CD4-positive, alpha-beta memory T cell (primary cell): ENCODE measurements around the gene CA12. TPM values are rescaled to one million over a fixed set of nuclear protein-coding genes. Genes with fewer than 3 reads are reported as not detected.

Source experiments
- CTCF ChIA-PET: fragments of 350-600 bp; sonication (Branson Sonifier 250); formaldehyde crosslinking; loops from one replicate; lab custom pipeline; 2021; ENCODE audit warnings: inconsistent platforms; ENCODE audit not compliant: partially characterized antibody; lab: Charles Lee
- POLR2A ChIA-PET: fragments of 350-600 bp; sonication (Branson Sonifier 250); formaldehyde crosslinking; loops from one replicate; lab custom pipeline; 2021; ENCODE audit not compliant: partially characterized antibody; lab: Charles Lee
- DNase-seq, 5 donors: peaks; one replicate each; pipeline versions ENCODE4 v3.0.0 to v3.0.0-alpha.2; 2020 to 2022; ENCODE audit warnings: mixed read lengths in 1 of 5
- H3K27ac ChIP-seq: one replicate; pipeline ENCODE4 v1.7.0; 2013; ENCODE audit warnings: low read depth, low read length
- H3K27me3 ChIP-seq: 2 replicates; pipeline ENCODE4 v1.7.0; 2013; ENCODE audit warnings: mild to moderate bottlenecking, low read length, moderate library complexity; ENCODE audit not compliant: insufficient read depth
- H3K36me3 ChIP-seq: 2 replicates; pipeline ENCODE4 v1.7.0; 2013; ENCODE audit warnings: mild to moderate bottlenecking, low read length, moderate library complexity; ENCODE audit not compliant: insufficient read depth
- H3K4me1 ChIP-seq: 2 replicates; pipeline ENCODE4 v1.7.0; 2013; ENCODE audit warnings: mild to moderate bottlenecking, low read length, moderate library complexity; ENCODE audit not compliant: insufficient read depth
- H3K4me3 ChIP-seq, 2 donors: one replicate each; pipeline ENCODE4 v1.7.0; 2013; ENCODE audit warnings: low read length in 2 of 2, mild to moderate bottlenecking in 1 of 2
- H3K9me3 ChIP-seq, 2 donors: one replicate each; pipeline ENCODE4 v1.7.0; 2013; ENCODE audit warnings: low read length in 2 of 2, control low read depth in 1 of 2; ENCODE audit not compliant: control insufficient read depth in 1 of 2
- H3K27ac Mint-ChIP-seq, 7 donors: one replicate each; pipeline ENCODE4 v1.8.0; 2020 to 2021; ENCODE audit warnings: mixed read lengths in 7 of 7, mild to moderate bottlenecking in 6 of 7, inconsistent platforms in 3 of 7, moderate library complexity in 3 of 7
- H3K27me3 Mint-ChIP-seq, 2 donors: one replicate each; pipeline ENCODE4 v1.8.0; 2020 to 2021; ENCODE audit warnings: mixed read lengths in 2 of 2
- H3K36me3 Mint-ChIP-seq, 2 donors: one replicate each; pipeline ENCODE4 v1.8.0; 2020 to 2021; ENCODE audit warnings: mixed read lengths in 2 of 2, inconsistent platforms in 1 of 2, mild to moderate bottlenecking in 1 of 2
- H3K4me1 Mint-ChIP-seq, 4 donors: one replicate each; pipeline ENCODE4 v1.8.0; 2020 to 2021; ENCODE audit warnings: mixed read lengths in 4 of 4, mild to moderate bottlenecking in 1 of 4
- H3K4me3 Mint-ChIP-seq, 8 donors: one replicate each; pipeline ENCODE4 v1.8.0; 2020 to 2021; ENCODE audit warnings: mixed read lengths in 8 of 8, mild to moderate bottlenecking in 7 of 8, moderate library complexity in 6 of 8, inconsistent platforms in 3 of 8
- H3K9me3 Mint-ChIP-seq, 8 donors: one replicate each; pipeline ENCODE4 v1.8.0; 2020 to 2021; ENCODE audit warnings: mixed read lengths in 8 of 8, mild to moderate bottlenecking in 5 of 8, inconsistent platforms in 3 of 8, moderate library complexity in 1 of 8
- intact Hi-C: fragments of 100-400 bp; cut with micrococcal nuclease; formaldehyde crosslinking; loops from one replicate; pipeline ENCODE4 v1.15.1; 2023
- polyA plus RNA-seq, 2 donors: library from polyadenylated mRNA; unstranded; fragments of 300-500 nt; fragmentation: Illumina TruSeq; gene quantifications; one replicate each; pipeline ENCODE4 v1.2.3, GENCODE V29; 2021
- total RNA-seq, 2 experiments: library from RNA; stranded (reverse); gene quantifications; one replicate each; pipeline ENCODE4 v1.2.3, GENCODE V29; 2021

The CA12 gene
- total and polyA plus RNA-seq, 4 experiments from 2014 or later: not detected

- Mint-ChIP-seq H3K27ac (peak overlapping the region in 1 of 7 donors; percentile 29), H3K9me3 (peaks cover 0 to 2% (median 0%) of the 10 kb centered on the region in 8 donors), H3K4me3 (peak overlapping the region in 3 of 8 donors; percentile 25 to 47 (median 35)), H3K4me1 (peaks cover 0 to 8% (median 4%) of the 10 kb centered on the region in 4 donors), H3K36me3 (no peaks in the 10 kb centered on the region), H3K27me3 (peaks cover 9 to 23% of the 10 kb centered on the region in 2 donors)
- Histone ChIP-seq H3K36me3 (no peaks in the 10 kb centered on the region), H3K27me3 (peaks cover 3% of the 10 kb centered on the region), H3K27ac (no peak overlapping the region), H3K4me1 (no peaks in the 10 kb centered on the region), H3K4me3 (no peak overlapping the region), H3K9me3 (no peaks in the 10 kb centered on the region)
- POLR2A ChIA-PET: no interaction called here
- intact Hi-C loops: no loop called here
- CTCF ChIA-PET: interaction anchor here (1.3 kb wide), 1 partner anchor 9 kb away, joined by 3 read pairs; no protein-coding TSS in a partner anchor
- DNase-seq: peak in 1 of 5 donors; percentile 17
Observed at GRCh38 chr15:63392361-63393009, 10.8 kb upstream of the CA12 start.

GRCh38 chr15:63391669-63392360, 10.2 kb upstream of the CA12 start:
- Histone ChIP-seq H3K4me3 (no peak overlapping the region), H3K4me1 (no peaks in the 10 kb centered on the region), H3K27ac (no peak overlapping the region), H3K9me3 (no peaks in the 10 kb centered on the region), H3K36me3 (no peaks in the 10 kb centered on the region), H3K27me3 (peaks cover 3% of the 10 kb centered on the region)
- Mint-ChIP-seq H3K4me3 (peak overlapping the region in 2 of 8 donors; percentile 25 to 47), H3K9me3 (peaks cover 0 to 2% (median 0%) of the 10 kb centered on the region in 8 donors), H3K4me1 (peaks cover 0 to 8% (median 4%) of the 10 kb centered on the region in 4 donors), H3K27me3 (peaks cover 7 to 25% of the 10 kb centered on the region in 2 donors), H3K27ac (no peak overlapping the region), H3K36me3 (no peaks in the 10 kb centered on the region)
- CTCF ChIA-PET: interaction anchor here (1.3 kb wide), 1 partner anchor 10 kb away, joined by 3 read pairs; no protein-coding TSS in a partner anchor
- POLR2A ChIA-PET: no interaction called here
- no peak for DNase-seq
- intact Hi-C loops: no loop called here

GRCh38 chr15:63390689-63391088, 9.0 kb upstream of the CA12 start:
- Histone ChIP-seq H3K4me3 (no peak overlapping the region), H3K4me1 (no peaks in the 10 kb centered on the region), H3K27me3 (peaks cover 3% of the 10 kb centered on the region), H3K9me3 (no peaks in the 10 kb centered on the region), H3K36me3 (no peaks in the 10 kb centered on the region), H3K27ac (no peak overlapping the region)
- Mint-ChIP-seq H3K4me1 (peaks cover 0 to 8% (median 4%) of the 10 kb centered on the region in 4 donors), H3K27ac (no peak overlapping the region), H3K27me3 (peaks cover 7 to 25% of the 10 kb centered on the region in 2 donors), H3K36me3 (no peaks in the 10 kb centered on the region), H3K4me3 (no peak overlapping the region), H3K9me3 (peaks cover 0 to 2% (median 0%) of the 10 kb centered on the region in 8 donors)
- ChIA-PET POLR2A (no interaction called here), CTCF (interaction anchor here (1.5 kb wide), 1 partner anchor 11 kb away, joined by 5 read pairs; no protein-coding TSS in a partner anchor)
- intact Hi-C loops: no loop called here
- DNase-seq: no peak

- Mint-ChIP-seq H3K9me3 (peaks cover 0 to 2% (median 0%) of the 10 kb centered on the region in 8 donors), H3K36me3 (no peaks in the 10 kb centered on the region), H3K4me3 (no peak overlapping the region), H3K4me1 (peaks cover 0 to 8% (median 3%) of the 10 kb centered on the region in 4 donors), H3K27ac (no peak overlapping the region), H3K27me3 (peaks cover 7 to 20% of the 10 kb centered on the region in 2 donors)
- no peaks in the 10 kb centered on the region for H3K4me1 ChIP-seq
- DNase-seq: peak in 3 of 5 donors; percentile 4 to 23 (median 18)
- ChIA-PET CTCF (interaction anchor here (1.5 kb wide), 1 partner anchor 12 kb away, joined by 5 read pairs; no protein-coding TSS in a partner anchor), POLR2A (no interaction called here)
- no peak overlapping the region for H3K27ac ChIP-seq
- H3K9me3 ChIP-seq: no peaks in the 10 kb centered on the region
- H3K27me3 ChIP-seq: peaks cover 3% of the 10 kb centered on the region
- no peaks in the 10 kb centered on the region for H3K36me3 ChIP-seq
- no peak overlapping the region for H3K4me3 ChIP-seq
- intact Hi-C loops: no loop called here
Observed at GRCh38 chr15:63389902-63390670, 8.4 kb upstream of the CA12 start.

- no peak for DNase-seq
- no peak overlapping the region for H3K27ac Mint-ChIP-seq
- no peaks in the 10 kb centered on the region for H3K4me1 ChIP-seq
- peaks cover under 1% of the 10 kb centered on the region for H3K27me3 ChIP-seq
- H3K9me3 Mint-ChIP-seq: peaks cover 0 to 2% (median 0%) of the 10 kb centered on the region in 8 donors
- H3K4me1 Mint-ChIP-seq: peaks cover 0 to 8% (median 3%) of the 10 kb centered on the region in 4 donors
- H3K4me3 Mint-ChIP-seq: no peak overlapping the region
- H3K36me3 Mint-ChIP-seq: no peaks in the 10 kb centered on the region
- H3K36me3 ChIP-seq: no peaks in the 10 kb centered on the region
- ChIA-PET CTCF (no interaction called here), POLR2A (no interaction called here)
- no peak overlapping the region for H3K4me3 ChIP-seq
- peaks cover 12 to 30% of the 10 kb centered on the region in 2 donors for H3K27me3 Mint-ChIP-seq
- H3K9me3 ChIP-seq: no peaks in the 10 kb centered on the region
- intact Hi-C loops: no loop called here
- H3K27ac ChIP-seq: no peak overlapping the region
Observed at GRCh38 chr15:63388511-63388910, 6.9 kb upstream of the CA12 start.

DNA sequence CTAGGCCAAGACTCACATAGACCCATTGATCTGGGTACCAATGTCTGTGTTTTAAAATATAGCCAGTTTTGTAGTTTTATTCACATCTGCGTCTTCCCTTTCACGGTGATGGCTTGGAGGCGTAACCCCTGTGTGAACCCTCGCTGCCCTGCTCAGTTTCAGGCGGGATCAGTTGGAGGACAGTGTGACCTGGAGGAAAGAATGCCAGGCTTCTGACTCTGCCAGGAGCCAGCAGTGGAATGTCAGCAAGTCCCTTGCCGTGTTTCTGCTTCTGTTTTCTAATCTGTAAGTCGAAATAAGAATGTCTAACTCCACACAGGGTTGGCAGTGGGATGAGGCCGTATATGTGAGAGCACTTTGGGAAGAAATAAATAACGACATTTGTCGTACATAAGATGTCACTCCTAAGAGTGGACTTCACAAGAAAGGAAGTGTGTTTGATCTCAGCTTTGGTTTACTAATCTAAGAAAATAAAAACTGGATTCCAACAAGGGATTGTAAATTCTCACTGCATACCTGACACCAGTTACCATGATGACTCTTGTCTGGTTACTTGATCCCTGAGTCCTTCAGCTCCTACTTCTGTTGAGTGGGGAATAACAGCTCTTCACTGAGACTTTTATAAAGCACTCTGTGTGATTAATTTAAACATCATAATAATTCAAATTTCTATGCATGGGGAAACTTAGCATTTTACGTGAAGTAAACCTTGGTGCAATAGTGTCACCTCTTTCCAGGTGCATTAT, 6.3 kb upstream of the CA12 start:
- H3K4me1 Mint-ChIP-seq: peaks cover 0 to 8% (median 3%) of the 10 kb centered on the region in 4 donors
- H3K4me3 Mint-ChIP-seq: no peak overlapping the region
- peaks cover 0 to 2% (median 0%) of the 10 kb centered on the region in 8 donors for H3K9me3 Mint-ChIP-seq
- ChIA-PET POLR2A (no interaction called here), CTCF (no interaction called here)
- DNase-seq: no peak
- no peak overlapping the region for H3K27ac ChIP-seq
- intact Hi-C loops: no loop called here
- no peak overlapping the region for H3K27ac Mint-ChIP-seq
- no peaks in the 10 kb centered on the region for H3K36me3 Mint-ChIP-seq
- H3K36me3 ChIP-seq: no peaks in the 10 kb centered on the region
- no peaks in the 10 kb centered on the region for H3K27me3 ChIP-seq
- peaks cover 14 to 35% of the 10 kb centered on the region in 2 donors for H3K27me3 Mint-ChIP-seq
- no peaks in the 10 kb centered on the region for H3K4me1 ChIP-seq
- H3K4me3 ChIP-seq: no peak overlapping the region
- no peaks in the 10 kb centered on the region for H3K9me3 ChIP-seq
